ENCODE measurements around the gene OPRD1.
"Not testable (repeated sequence)": the region's sequence is repeated elsewhere in the genome, so short reads cannot be mapped to it uniquely, and the experiment has no call there.

The OPRD1 gene

GRCh38 chr1:28792644-28793121 lies 19.3 kb upstream of the OPRD1 start:
- Mint-ChIP-seq H3K36me3 (ENCODE audit: low read depth) (no peaks in the 10 kb centered on the region), H3K4me3 (no peak overlapping the region), H3K4me1 (no peaks in the 10 kb centered on the region), H3K27ac (no peak overlapping the region), H3K9me3 (no peaks in the 10 kb centered on the region), H3K27me3 (ENCODE audit: low read depth) (peaks cover 18% of the 10 kb centered on the region)
- peak in 1 of 3 experiments; percentile 11 for TF ChIP-seq CTCF (IDR thresholded peaks at IDR 0.05; ENCODE audit: unreplicated experiment in 3 of 3)

DNA sequence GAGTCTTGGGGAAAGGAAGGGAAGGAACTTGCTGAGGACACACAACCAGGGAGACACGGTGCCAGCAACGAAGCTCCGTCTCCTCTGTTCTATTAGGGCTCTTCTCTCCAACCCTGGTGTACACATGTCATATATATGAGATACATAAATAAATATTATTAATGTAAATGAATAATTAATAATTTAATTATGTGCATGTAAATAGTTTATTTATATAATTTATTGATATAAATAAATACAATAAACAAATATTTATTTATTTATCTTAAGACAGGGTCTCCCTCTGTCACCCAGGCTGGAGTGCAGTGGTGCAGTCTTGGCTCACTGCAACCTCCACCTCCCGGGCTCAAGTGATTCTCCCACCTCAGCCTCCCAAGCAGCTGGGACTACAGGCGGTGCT lies 17.4 kb upstream of the OPRD1 start:
- H3K27me3 Mint-ChIP-seq (ENCODE audit: low read depth), result peaks cover 19% of the 10 kb centered on the region
- H3K27ac Mint-ChIP-seq; H3K4me1 Mint-ChIP-seq; H3K36me3 Mint-ChIP-seq (ENCODE audit: low read depth); H3K4me3 Mint-ChIP-seq; H3K9me3 Mint-ChIP-seq: not testable (repeated sequence)

DNA sequence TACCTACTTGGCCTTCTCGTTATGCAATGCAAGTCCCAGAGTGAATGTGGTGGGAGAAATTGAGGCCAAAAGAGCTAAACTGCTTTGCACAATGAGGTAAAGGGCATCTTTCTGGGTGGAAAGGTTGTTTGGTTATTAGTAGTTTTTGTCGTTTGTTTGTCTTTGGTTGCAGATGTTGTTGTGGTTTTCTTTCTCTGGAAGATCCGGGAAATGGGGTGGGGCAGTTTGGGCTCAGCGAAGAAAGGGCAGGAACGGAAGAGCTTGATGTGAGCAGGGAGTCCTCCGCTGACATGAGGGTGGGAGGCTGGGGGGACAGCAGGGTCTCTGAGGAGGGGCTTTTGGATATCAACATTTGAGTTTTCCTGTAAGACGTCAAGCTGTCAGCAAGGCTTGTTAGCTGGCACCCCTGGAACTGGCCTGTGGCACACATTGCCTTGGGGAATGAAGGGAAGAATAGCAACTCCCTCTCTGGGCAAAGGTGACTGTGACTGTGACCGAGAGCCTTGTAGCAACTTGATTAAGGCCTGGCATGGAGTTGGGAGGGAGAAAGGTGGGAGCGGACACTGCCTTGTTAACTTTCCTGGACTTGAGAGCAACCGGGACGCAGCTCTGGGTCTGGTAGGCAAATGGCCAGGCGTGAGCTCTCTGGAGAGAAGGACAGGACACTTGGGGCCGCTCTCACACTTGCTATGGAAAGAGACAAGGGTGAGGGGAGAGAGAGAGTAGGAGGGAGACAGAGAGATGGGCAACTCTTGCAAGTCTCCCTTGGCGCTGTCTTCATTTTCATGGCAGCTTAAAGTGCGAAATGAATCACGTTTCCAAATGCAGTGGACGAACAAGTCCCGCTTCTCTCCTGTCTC lies 15.4 kb upstream of the OPRD1 start:
- no peak for TF ChIP-seq CTCF (IDR thresholded peaks at IDR 0.05; ENCODE audit: unreplicated experiment in 3 of 3)
- Mint-ChIP-seq H3K9me3 (no peaks in the 10 kb centered on the region), H3K4me1 (no peaks in the 10 kb centered on the region), H3K4me3 (no peak overlapping the region), H3K27ac (no peak overlapping the region), H3K27me3 (ENCODE audit: low read depth) (peaks cover 18% of the 10 kb centered on the region), H3K36me3 (ENCODE audit: low read depth) (no peaks in the 10 kb centered on the region)

- Mint-ChIP-seq H3K36me3 (ENCODE audit: low read depth) (no peaks in the 10 kb centered on the region), H3K27ac (no peak overlapping the region), H3K9me3 (no peaks in the 10 kb centered on the region), H3K27me3 (ENCODE audit: low read depth) (peaks cover 33% of the 10 kb centered on the region), H3K4me3 (no peak overlapping the region), H3K4me1 (no peaks in the 10 kb centered on the region)
- TF ChIP-seq CTCF (IDR thresholded peaks at IDR 0.05; ENCODE audit: unreplicated experiment in 3 of 3), result no peak
Observed at GRCh38 chr1:28800324-28800723, 11.6 kb upstream of the OPRD1 start.

- Mint-ChIP-seq H3K27ac (no peak overlapping the region), H3K4me1 (no peaks in the 10 kb centered on the region), H3K36me3 (ENCODE audit: low read depth) (no peaks in the 10 kb centered on the region), H3K27me3 (ENCODE audit: low read depth) (peaks cover 41% of the 10 kb centered on the region), H3K4me3 (no peak overlapping the region), H3K9me3 (no peaks in the 10 kb centered on the region)
- TF ChIP-seq CTCF (IDR thresholded peaks at IDR 0.05; ENCODE audit: unreplicated experiment in 3 of 3), result no peak
Observed at GRCh38 chr1:28801461-28801860, 10.5 kb upstream of the OPRD1 start.

- no peaks in the 10 kb centered on the region for H3K4me1 Mint-ChIP-seq
- no peaks in the 10 kb centered on the region for H3K9me3 Mint-ChIP-seq
- no peak for TF ChIP-seq CTCF (IDR thresholded peaks at IDR 0.05; ENCODE audit: unreplicated experiment in 3 of 3)
- H3K4me3 Mint-ChIP-seq, result no peak overlapping the region
- no peaks in the 10 kb centered on the region for H3K36me3 Mint-ChIP-seq (ENCODE audit: low read depth)
- peaks cover 37% of the 10 kb centered on the region for H3K27me3 Mint-ChIP-seq (ENCODE audit: low read depth)
- H3K27ac Mint-ChIP-seq, result no peak overlapping the region
Observed at GRCh38 chr1:28803051-28803450, 8.9 kb upstream of the OPRD1 start.
